GM23248 (cell line): ENCODE results near the gene IQSEC1. TPM values are rescaled to one million over a fixed set of nuclear protein-coding genes. Genes with fewer than 3 reads are reported as not detected.

Experiments used
- DNase-seq: peaks from one replicate; pipeline ENCODE4 v3.0.0-alpha.2; 2015
- H2AFZ ChIP-seq: fragments of 200-600 bp; sonication (generic); 2 replicates; pipeline ENCODE4 v1.6.1; 2016; ENCODE audit warnings: antibody characterized with exemption
- H3F3A ChIP-seq: fragments of 200-600 bp; sonication (generic); 2 replicates; pipeline ENCODE4 v1.6.1; 2016; ENCODE audit warnings: mild to moderate bottlenecking, antibody characterized with exemption, mixed run types; ENCODE audit not compliant: insufficient read depth
- H3K27ac ChIP-seq: fragments of 200-600 bp; sonication (generic); 2 replicates; pipeline ENCODE4 v1.5.1; 2016; ENCODE audit warnings: mild to moderate bottlenecking
- H3K27me3 ChIP-seq: fragments of 200-600 bp; sonication (generic); replicated peaks from 2 replicates; pipeline ENCODE4 v1.6.1; 2016; ENCODE audit warnings: mild to moderate bottlenecking; ENCODE audit not compliant: insufficient read depth
- H3K36me3 ChIP-seq: fragments of 200-600 bp; sonication (generic); 2 replicates; pipeline ENCODE4 v1.6.1; 2016; ENCODE audit warnings: low read depth, mild to moderate bottlenecking
- H3K4me1 ChIP-seq: fragments of 200-600 bp; sonication (generic); 2 replicates; pipeline ENCODE4 v1.6.1; 2016; ENCODE audit warnings: mild to moderate bottlenecking; ENCODE audit not compliant: insufficient read depth
- H3K4me2 ChIP-seq: fragments of 200-600 bp; sonication (generic); one replicate; pipeline ENCODE4 v1.6.1; 2016; ENCODE audit warnings: mild to moderate bottlenecking; ENCODE audit not compliant: unreplicated experiment
- H3K4me3 ChIP-seq: fragments of 200-600 bp; sonication (generic); 2 replicates; pipeline ENCODE4 v1.5.1; 2016; ENCODE audit warnings: mild to moderate bottlenecking
- H3K79me2 ChIP-seq: fragments of 200-600 bp; sonication (generic); 2 replicates; pipeline ENCODE4 v1.6.1; 2016; ENCODE audit warnings: mild to moderate bottlenecking; ENCODE audit not compliant: insufficient read depth
- H3K9ac ChIP-seq: fragments of 200-600 bp; sonication (generic); 2 replicates; pipeline ENCODE4 v1.6.1; 2016; ENCODE audit warnings: mild to moderate bottlenecking
- H3K9me2 ChIP-seq: fragments of 200-600 bp; sonication (generic); 2 replicates; pipeline ENCODE4 v1.6.1; 2016; ENCODE audit warnings: mixed run types, mild to moderate bottlenecking, moderate library complexity; ENCODE audit not compliant: insufficient read depth
- H3K9me3 ChIP-seq: fragments of 200-600 bp; sonication (generic); one replicate; pipeline ENCODE4 v1.6.1; 2017; ENCODE audit warnings: low read depth
- H4K20me1 ChIP-seq: fragments of 200-600 bp; sonication (generic); 2 replicates; pipeline ENCODE4 v1.6.0; 2016; ENCODE audit not compliant: insufficient read depth
- EZH2 ChIP-seq: fragments of 200-600 bp; sonication (generic); IDR thresholded peaks from 2 replicates; pipeline ENCODE4 v1.6.1; 2018; ENCODE audit warnings: antibody characterized with exemption, mild to moderate bottlenecking; ENCODE audit not compliant: insufficient read depth, poor library complexity, severe bottlenecking
- EZH2phosphoT487 ChIP-seq: fragments of 200-600 bp; sonication (generic); IDR thresholded peaks from 2 replicates; pipeline ENCODE4 v1.6.1; 2018; ENCODE audit warnings: antibody characterized with exemption, moderate library complexity, mild to moderate bottlenecking, low read depth; ENCODE audit not compliant: insufficient read depth
- WGBS, 2 experiments: methylation state at CpG; one replicate each; pipeline ENCODE4 v1.1.6; 2015 to 2017; ENCODE audit warnings: low lambda C conversion rate in 2 of 2, low coverage in 1 of 2; ENCODE audit errors: missing lambda C conversion rate in 2 of 2; 5-methylcytosine and 5-hydroxymethylcytosine counted together
- in situ Hi-C: fragments of 300-500 bp; cut with MboI; formaldehyde crosslinking; loops from 2 replicates; pipeline ENCODE4 v1.15.0; 2020
- polyA plus RNA-seq: library from polyadenylated mRNA; unstranded; fragments of >200 nt; fragmentation: Nextera tagmentation; extraction: Ambion mirVana; gene quantifications from 2 replicates; pipeline ENCODE4 v1.2.1, GENCODE V29; 2016
- total RNA-seq: library from RNA; depleted of rRNA; stranded (reverse); fragments of >200 nt; shearing (Covaris generic); gene quantifications from 2 replicates; pipeline ENCODE4 v1.2.3, GENCODE V29; 2014

IQSEC1 gene
- total and polyA plus RNA-seq, 2 experiments from 2014 or later: 5.1 to 21.6 TPM

DNA sequence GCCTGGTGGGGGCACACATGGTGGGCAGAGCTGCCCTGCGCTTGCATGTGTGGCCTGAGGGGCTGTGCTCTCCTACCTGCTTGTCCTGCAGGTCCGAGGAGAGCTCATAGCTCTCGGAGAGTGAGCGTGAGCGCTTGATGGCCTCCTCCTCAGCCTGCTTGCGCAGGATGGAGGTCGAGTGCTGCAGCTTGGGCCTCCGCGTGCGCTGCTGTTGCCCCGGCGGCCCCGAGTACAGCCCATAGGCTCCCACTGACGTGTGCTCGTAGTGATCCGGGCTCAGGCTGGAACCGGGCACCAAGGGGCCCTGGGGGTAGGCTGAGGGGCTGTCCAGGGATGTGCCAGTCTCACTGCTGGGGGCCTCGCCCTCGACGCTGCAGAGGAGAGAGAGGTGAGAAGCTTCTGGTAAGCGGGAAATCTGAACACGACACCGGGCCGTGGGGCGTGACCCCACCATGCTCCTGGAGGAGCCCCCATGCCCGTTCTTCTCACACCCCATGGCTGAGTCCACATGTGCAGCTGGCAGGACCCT is 131.7 kb downstream of the IQSEC1 start:
- Histone ChIP-seq H3K9me3 (no peaks in the 10 kb centered on the region), H4K20me1 (no peaks in the 10 kb centered on the region), H3K36me3 (no peaks in the 10 kb centered on the region), H3K79me2 (peaks cover 16% of the 10 kb centered on the region; the same call in 1 of the 2 replicates), H2AFZ (no peak overlapping the region), H3K4me1 (peaks cover 10% of the 10 kb centered on the region), H3K4me2 (no peak overlapping the region), H3K27me3 (no peaks in the 10 kb centered on the region), H3K27ac (no peak overlapping the region), H3K9me2 (no peaks in the 10 kb centered on the region), H3F3A (peaks cover 4% of the 10 kb centered on the region; the same call in 1 of the 2 replicates), H3K4me3 (no peak overlapping the region), H3K9ac (no peak overlapping the region)
- no peak for DNase-seq
- TF ChIP-seq EZH2phosphoT487 (no peak), EZH2 (no peak)
- in situ Hi-C loops: no loop called here
- WGBS, 2 experiments: 95 to 97% methylated on average over 26 of the region's 26 CpGs

DNA sequence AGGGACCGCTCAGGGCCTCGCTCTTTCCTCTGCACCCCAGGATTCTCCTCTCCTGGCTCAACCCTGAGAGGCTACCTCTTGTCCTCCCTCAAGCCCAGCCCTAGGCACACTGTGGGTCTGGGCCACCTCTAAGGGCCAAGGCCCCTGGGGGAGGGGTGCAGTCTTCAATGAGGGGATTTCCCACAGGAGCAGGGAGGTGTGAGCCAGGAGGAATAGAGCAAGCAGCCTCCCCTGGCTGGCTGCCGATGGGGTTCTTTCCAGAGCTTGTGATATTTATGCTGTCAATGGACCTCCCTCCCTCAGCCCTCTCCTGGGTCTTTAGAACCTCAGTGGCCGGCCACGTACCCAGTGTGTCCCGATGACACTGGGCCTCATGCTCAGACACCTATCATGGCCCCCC is 132.4 kb downstream of the IQSEC1 start:
- WGBS, 2 experiments: 94 to 95% methylated on average over 6 of the region's 6 CpGs
- no peaks in the 10 kb centered on the region for H3K36me3 ChIP-seq
- H3K9me2 ChIP-seq: no peaks in the 10 kb centered on the region
- H3K27me3 ChIP-seq: no peaks in the 10 kb centered on the region
- H3K79me2 ChIP-seq: peaks cover 16% of the 10 kb centered on the region; the same call in 1 of the 2 replicates
- no peak overlapping the region for H3K4me2 ChIP-seq
- no peak overlapping the region for H3K27ac ChIP-seq
- H3K4me3 ChIP-seq: no peak overlapping the region
- in situ Hi-C loops: no loop called here
- DNase-seq: no peak
- H4K20me1 ChIP-seq: no peaks in the 10 kb centered on the region
- H2AFZ ChIP-seq: no peak overlapping the region
- peaks cover 3% of the 10 kb centered on the region; the same call in 1 of the 2 replicates for H3K4me1 ChIP-seq
- H3F3A ChIP-seq: no peaks in the 10 kb centered on the region
- H3K9ac ChIP-seq: no peak overlapping the region
- no peak for TF ChIP-seq EZH2
- no peak for TF ChIP-seq EZH2phosphoT487
- no peaks in the 10 kb centered on the region for H3K9me3 ChIP-seq

DNA sequence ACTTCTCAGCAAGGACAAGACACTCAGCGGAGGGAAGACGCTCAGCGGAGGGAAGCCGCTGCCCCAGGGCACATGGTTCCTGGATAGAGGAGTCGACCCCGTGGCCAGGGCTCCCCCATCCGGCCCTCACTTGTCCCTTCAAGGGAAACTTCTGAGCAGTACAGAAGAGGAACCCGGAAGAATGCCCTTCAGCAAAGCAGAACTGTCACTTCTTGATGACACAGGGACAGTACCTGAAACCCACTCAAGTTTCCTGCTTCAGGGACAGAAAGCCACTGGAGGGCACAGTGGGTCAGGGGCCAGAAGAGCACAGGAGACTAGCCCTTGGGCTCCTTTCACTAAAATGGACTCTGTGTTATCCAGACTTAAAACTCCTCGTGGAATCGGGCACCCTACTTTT is 134.1 kb downstream of the IQSEC1 start:
- DNase-seq: no peak
- H3K9me3 ChIP-seq: no peaks in the 10 kb centered on the region
- H3K27me3 ChIP-seq: no peaks in the 10 kb centered on the region
- H3F3A ChIP-seq: no peaks in the 10 kb centered on the region
- H2AFZ ChIP-seq: no peak overlapping the region
- H3K4me1 ChIP-seq: no peaks in the 10 kb centered on the region; the same call in 1 of the 2 replicates
- H3K9ac ChIP-seq: no peak overlapping the region
- H3K4me2 ChIP-seq: no peak overlapping the region
- H3K9me2 ChIP-seq: no peaks in the 10 kb centered on the region
- WGBS, 2 experiments: 71 to 77% methylated on average over 10 of the region's 10 CpGs
- no peak overlapping the region for H3K4me3 ChIP-seq
- peaks cover 3% of the 10 kb centered on the region; the same call in 1 of the 2 replicates for H3K36me3 ChIP-seq
- in situ Hi-C loops: no loop called here
- no peak for TF ChIP-seq EZH2phosphoT487
- TF ChIP-seq EZH2: no peak
- H3K79me2 ChIP-seq: 0 out of 2 replicates have a peak, but pooled peaks cover 2% of the 10 kb centered on the region
- H3K27ac ChIP-seq: no peak overlapping the region
- no peaks in the 10 kb centered on the region for H4K20me1 ChIP-seq

DNA sequence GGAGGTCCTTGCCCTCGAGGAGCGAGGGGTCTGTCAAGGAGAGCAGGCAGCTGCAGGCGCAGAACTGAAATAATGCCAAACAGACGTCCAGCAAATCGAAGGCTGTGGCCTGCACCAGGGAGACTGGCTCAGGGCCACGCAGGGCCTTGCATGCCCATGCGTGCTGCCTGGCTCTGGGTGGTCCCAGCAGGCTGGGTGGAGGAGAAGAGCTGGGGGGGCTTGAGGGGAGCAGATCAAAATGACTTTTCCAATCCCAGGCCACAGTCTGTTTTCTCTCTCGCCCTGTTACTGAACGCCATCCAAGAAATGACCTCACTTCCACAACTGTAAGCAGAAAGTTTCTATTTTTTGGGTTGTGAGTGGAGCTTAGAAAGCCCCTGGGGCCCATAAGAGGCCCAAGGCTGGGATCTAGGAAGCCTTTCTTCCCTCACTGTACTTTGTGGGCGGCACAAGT is 134.9 kb downstream of the IQSEC1 start:
- Histone ChIP-seq H3F3A (no peaks in the 10 kb centered on the region), H2AFZ (no peak overlapping the region), H3K9ac (no peak overlapping the region), H3K9me2 (no peaks in the 10 kb centered on the region), H3K27me3 (no peaks in the 10 kb centered on the region), H3K36me3 (peaks cover 3% of the 10 kb centered on the region; the same call in 1 of the 2 replicates), H3K4me3 (no peak overlapping the region), H3K79me2 (no peaks in the 10 kb centered on the region), H3K27ac (no peak overlapping the region), H3K4me1 (no peaks in the 10 kb centered on the region; the same call in 1 of the 2 replicates), H4K20me1 (peaks cover 3% of the 10 kb centered on the region; the same call in 1 of the 2 replicates), H3K9me3 (no peaks in the 10 kb centered on the region), H3K4me2 (no peak overlapping the region)
- in situ Hi-C loops: no loop called here
- peak; percentile 47 for DNase-seq
- WGBS, 2 experiments: 48 to 49% methylated on average over 10 of the region's 10 CpGs
- TF ChIP-seq EZH2 (no peak), EZH2phosphoT487 (no peak)
